ENCODE measurements around the gene RCE1.

Gene RCE1

DNA sequence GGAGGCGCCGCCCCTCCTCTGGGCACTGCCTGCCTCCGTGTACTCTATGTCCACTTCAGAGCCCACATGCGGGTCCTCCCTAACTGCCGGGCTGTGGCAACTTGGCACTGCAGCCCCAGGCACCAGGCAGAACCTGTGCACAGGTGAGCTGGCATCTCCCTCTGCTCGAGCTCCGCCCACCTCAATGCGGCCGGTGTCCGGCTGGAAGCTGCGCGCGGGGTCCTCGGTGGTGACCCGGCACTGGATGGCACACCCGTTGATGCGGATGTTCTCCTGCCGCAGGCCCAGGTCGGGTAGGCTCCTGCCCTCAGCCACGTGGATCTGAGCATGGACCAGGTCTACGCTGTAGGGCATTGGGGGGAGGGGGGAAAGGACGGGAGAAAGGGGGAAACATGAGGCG lies 22.8 kb downstream of the RCE1 start:
- TF ChIP-seq, protein P1, sequence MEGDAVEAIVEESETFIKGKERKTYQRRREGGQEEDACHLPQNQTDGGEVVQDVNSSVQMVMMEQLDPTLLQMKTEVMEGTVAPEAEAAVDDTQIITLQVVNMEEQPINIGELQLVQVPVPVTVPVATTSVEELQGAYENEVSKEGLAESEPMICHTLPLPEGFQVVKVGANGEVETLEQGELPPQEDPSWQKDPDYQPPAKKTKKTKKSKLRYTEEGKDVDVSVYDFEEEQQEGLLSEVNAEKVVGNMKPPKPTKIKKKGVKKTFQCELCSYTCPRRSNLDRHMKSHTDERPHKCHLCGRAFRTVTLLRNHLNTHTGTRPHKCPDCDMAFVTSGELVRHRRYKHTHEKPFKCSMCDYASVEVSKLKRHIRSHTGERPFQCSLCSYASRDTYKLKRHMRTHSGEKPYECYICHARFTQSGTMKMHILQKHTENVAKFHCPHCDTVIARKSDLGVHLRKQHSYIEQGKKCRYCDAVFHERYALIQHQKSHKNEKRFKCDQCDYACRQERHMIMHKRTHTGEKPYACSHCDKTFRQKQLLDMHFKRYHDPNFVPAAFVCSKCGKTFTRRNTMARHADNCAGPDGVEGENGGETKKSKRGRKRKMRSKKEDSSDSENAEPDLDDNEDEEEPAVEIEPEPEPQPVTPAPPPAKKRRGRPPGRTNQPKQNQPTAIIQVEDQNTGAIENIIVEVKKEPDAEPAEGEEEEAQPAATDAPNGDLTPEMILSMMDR (IDR thresholded peaks at IDR 0.05; ENCODE audit: borderline replicate concordance, extremely low read depth, low read length, poor library complexity, severe bottlenecking) = no peak
- no peak for TF ChIP-seq EZH2 (IDR thresholded peaks at IDR 0.05; ENCODE audit: borderline replicate concordance, low read depth, low read length, severe bottlenecking)
- Histone ChIP-seq H3K27ac (ENCODE audit: low read length) (no peak overlapping the region), H2AFZ (ENCODE audit: low read depth, low read length) (no peak overlapping the region), H3K36me3 (ENCODE audit: insufficient read depth, low read length) (peaks cover 19% of the 10 kb centered on the region), H3K4me1 (ENCODE audit: insufficient read depth, low read length) (no peaks in the 10 kb centered on the region), H4K20me1 (ENCODE audit: insufficient read depth, low read length) (0 out of 2 replicates have a peak, but pooled peaks cover 5% of the 10 kb centered on the region), H3K4me3 (ENCODE audit: low read depth in 1 of 2, low read length in 2 of 2) (no peak overlapping the region), H3K9ac (ENCODE audit: low read depth, low read length) (no peak overlapping the region), H3K79me2 (ENCODE audit: insufficient read depth, low read length) (no peaks in the 10 kb centered on the region), H3K27me3 (ENCODE audit: insufficient read depth, low read length, poor library complexity) (no peaks in the 10 kb centered on the region), H3K9me3 (ENCODE audit: insufficient read depth, low read length, severe bottlenecking) (no peaks in the 10 kb centered on the region), H3K4me2 (ENCODE audit: insufficient read depth, low read length) (no peak overlapping the region)
- ATAC-seq (ENCODE audit: insufficient read depth, low read depth) (no peak), DNase-seq (no peak)

DNA sequence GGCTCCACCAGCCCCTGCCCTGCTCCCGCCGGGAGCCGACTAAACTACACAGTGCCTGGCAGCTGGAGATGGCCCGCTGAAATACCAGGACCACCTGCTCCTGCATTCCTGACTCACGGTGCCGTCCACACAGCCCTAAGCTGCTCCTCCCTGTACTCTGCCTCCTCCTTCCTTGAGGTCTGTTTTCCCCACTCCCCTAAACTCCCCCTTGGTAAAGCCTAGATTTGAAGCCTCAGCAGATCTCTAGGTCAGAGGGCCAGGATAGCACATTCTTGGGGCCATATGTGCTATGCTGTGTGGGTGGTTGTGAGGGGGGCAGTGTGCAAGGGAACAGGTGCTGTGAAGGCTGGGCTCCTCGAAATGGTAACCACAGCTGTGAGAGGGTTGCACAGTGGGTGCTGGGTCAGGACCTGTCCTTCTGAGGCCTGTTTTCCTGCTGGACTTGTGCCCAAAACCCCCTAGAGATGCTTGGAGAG lies 23.3 kb downstream of the RCE1 start:
- TF ChIP-seq EZH2 (IDR thresholded peaks at IDR 0.05; ENCODE audit: borderline replicate concordance, low read depth, low read length, severe bottlenecking) = no peak
- TF ChIP-seq, protein P1 (IDR thresholded peaks at IDR 0.05; ENCODE audit: borderline replicate concordance, extremely low read depth, low read length, poor library complexity, severe bottlenecking) = no peak
- Histone ChIP-seq H3K27ac (ENCODE audit: low read length) (no peak overlapping the region), H3K4me3 (ENCODE audit: low read depth in 1 of 2, low read length in 2 of 2) (no peak overlapping the region), H3K9ac (ENCODE audit: low read depth, low read length) (no peak overlapping the region), H2AFZ (ENCODE audit: low read depth, low read length) (no peak overlapping the region), H4K20me1 (ENCODE audit: insufficient read depth, low read length) (0 out of 2 replicates have a peak, but pooled peaks cover 4% of the 10 kb centered on the region), H3K36me3 (ENCODE audit: insufficient read depth, low read length) (peaks cover 21% of the 10 kb centered on the region), H3K4me1 (ENCODE audit: insufficient read depth, low read length) (no peaks in the 10 kb centered on the region), H3K79me2 (ENCODE audit: insufficient read depth, low read length) (no peaks in the 10 kb centered on the region), H3K4me2 (ENCODE audit: insufficient read depth, low read length) (no peak overlapping the region), H3K9me3 (ENCODE audit: insufficient read depth, low read length, severe bottlenecking) (no peaks in the 10 kb centered on the region), H3K27me3 (ENCODE audit: insufficient read depth, low read length, poor library complexity) (no peaks in the 10 kb centered on the region)
- ATAC-seq (ENCODE audit: insufficient read depth, low read depth) (no peak), DNase-seq (no peak)

GRCh38 chr11:66867425-66868040 lies 24.3 kb downstream of the RCE1 start:
- Histone ChIP-seq H3K4me3 (ENCODE audit: low read depth in 1 of 2, low read length in 2 of 2) (no peak overlapping the region), H3K79me2 (ENCODE audit: insufficient read depth, low read length) (no peaks in the 10 kb centered on the region), H3K36me3 (ENCODE audit: insufficient read depth, low read length) (peaks cover 18% of the 10 kb centered on the region), H2AFZ (ENCODE audit: low read depth, low read length) (no peak overlapping the region), H3K9me3 (ENCODE audit: insufficient read depth, low read length, severe bottlenecking) (no peaks in the 10 kb centered on the region), H3K27me3 (ENCODE audit: insufficient read depth, low read length, poor library complexity) (no peaks in the 10 kb centered on the region), H3K4me1 (ENCODE audit: insufficient read depth, low read length) (no peaks in the 10 kb centered on the region), H4K20me1 (ENCODE audit: insufficient read depth, low read length) (no peaks in the 10 kb centered on the region), H3K4me2 (ENCODE audit: insufficient read depth, low read length) (no peak overlapping the region), H3K27ac (ENCODE audit: low read length) (no peak overlapping the region), H3K9ac (ENCODE audit: low read depth, low read length) (no peak overlapping the region)
- ATAC-seq (ENCODE audit: insufficient read depth, low read depth) (no peak), DNase-seq (no peak)
- TF ChIP-seq, protein P1 (IDR thresholded peaks at IDR 0.05; ENCODE audit: borderline replicate concordance, extremely low read depth, low read length, poor library complexity, severe bottlenecking) = no peak
- TF ChIP-seq EZH2 (IDR thresholded peaks at IDR 0.05; ENCODE audit: borderline replicate concordance, low read depth, low read length, severe bottlenecking) = no peak

All from DND-41 (cell line).